Hepatocyte (in vitro differentiated cells): ENCODE measurements around the gene RABGAP1L.

Source experiments
- CTCF ChIP-seq: fragments of 200-600 bp; sonication (generic); IDR thresholded peaks from 2 replicates; pipeline ENCODE4 v1.5.1; 2016; ENCODE audit warnings: antibody characterized with exemption, mild to moderate bottlenecking; ENCODE audit not compliant: poor library complexity
- EZH2 ChIP-seq: fragments of 200-600 bp; sonication (generic); IDR thresholded peaks from 2 replicates; pipeline ENCODE4 v1.6.1; 2016; ENCODE audit warnings: antibody characterized with exemption, mild to moderate bottlenecking, borderline replicate concordance
- EZH2phosphoT487 ChIP-seq: fragments of 200-600 bp; sonication (generic); IDR thresholded peaks from one replicate; pipeline ENCODE4 v1.6.1; 2018; ENCODE audit warnings: antibody characterized with exemption, mild to moderate bottlenecking, low read depth, moderate library complexity; ENCODE audit not compliant: unreplicated experiment, severe bottlenecking

- TF ChIP-seq EZH2 (no peak), CTCF (no peak), EZH2phosphoT487 (no peak)
These were observed 665.8 kb downstream of the RABGAP1L start for GRCh38 chr1:174825127-174825526.
